ENCODE results near the gene EPGN. TPM values are rescaled to one million over a fixed set of nuclear protein-coding genes. Genes with fewer than 3 reads are reported as not detected.

Gene EPGN
- total and polyA plus RNA-seq, 2 of the 8 experiments (the other 6 are each of a cell fraction or from before 2014, with no cell fraction given) = not detected

GRCh38 chr4:74308215-74308614 is at the start of gene EPGN (continued):
- TF ChIP-seq PHF8 (conservative IDR thresholded peaks at IDR 0.05; ENCODE audit: low read depth, low read length) = no peak

All from H1 (cell line).